Endometrial microvascular endothelial cells (primary cell): Measurements from ENCODE around the gene HTR4. TPM values are rescaled to one million over a fixed set of nuclear protein-coding genes. Genes with fewer than 3 reads are reported as not detected.

Experiments used
- in situ Hi-C: cut with HindIII; loops from 2 replicates; pipeline ENCODE4 v1.10.0; 2017; ENCODE audit warnings: low sequenced_read_pairs, low pct_unique_long_range_greater_than_20kb; ENCODE audit errors: inconsistent ontology term
- total RNA-seq: library from RNA; depleted of rRNA; stranded (reverse); fragments of >200 nt; gene quantifications from one replicate; pipeline ENCODE4 v1.2.3, GENCODE V29; 2015; ENCODE audit errors: inconsistent ontology term

HTR4 gene
- total RNA-seq, 1 donor from 2014 or later = not detected

- in situ Hi-C loops = no loop called here
Measured at GRCh38 chr5:148623101-148623500, 31.2 kb downstream of the HTR4 start.

GRCh38 chr5:148620696-148621095, 33.6 kb downstream of the HTR4 start:
- in situ Hi-C loops = no loop called here

- in situ Hi-C loops = no loop called here
Measured at GRCh38 chr5:148620091-148620490, 34.2 kb downstream of the HTR4 start.

- in situ Hi-C loops = no loop called here
Measured at GRCh38 chr5:148619484-148619883, 34.8 kb downstream of the HTR4 start.

- in situ Hi-C loops = no loop called here
Measured at GRCh38 chr5:148615644-148616275, 38.6 kb downstream of the HTR4 start.

- in situ Hi-C loops = no loop called here
Measured at GRCh38 chr5:148607406-148607805, 46.9 kb downstream of the HTR4 start.

GRCh38 chr5:148606296-148606695, 48.0 kb downstream of the HTR4 start:
- in situ Hi-C loops = no loop called here

GRCh38 chr5:148599187-148599586, 55.1 kb downstream of the HTR4 start:
- in situ Hi-C loops = no loop called here

- in situ Hi-C loops = no loop called here
Measured at GRCh38 chr5:148595697-148596096, 58.6 kb downstream of the HTR4 start.

- in situ Hi-C loops = no loop called here
Measured at GRCh38 chr5:148586796-148587195, 67.5 kb downstream of the HTR4 start.

GRCh38 chr5:148585988-148586387, 68.3 kb downstream of the HTR4 start:
- in situ Hi-C loops = no loop called here

- in situ Hi-C loops = no loop called here
Measured at GRCh38 chr5:148584103-148584502, 70.2 kb downstream of the HTR4 start.

GRCh38 chr5:148583421-148583965, 70.8 kb downstream of the HTR4 start:
- in situ Hi-C loops = no loop called here

GRCh38 chr5:148574167-148574566, 80.2 kb downstream of the HTR4 start:
- in situ Hi-C loops = no loop called here

GRCh38 chr5:148573374-148573773, 81.0 kb downstream of the HTR4 start:
- in situ Hi-C loops = no loop called here

GRCh38 chr5:148569948-148570347, 84.4 kb downstream of the HTR4 start:
- in situ Hi-C loops = no loop called here

- in situ Hi-C loops = no loop called here
Measured at GRCh38 chr5:148565148-148565547, 89.2 kb downstream of the HTR4 start.

GRCh38 chr5:148563021-148563420, 91.3 kb downstream of the HTR4 start:
- in situ Hi-C loops = no loop called here

GRCh38 chr5:148561801-148562311, 92.5 kb downstream of the HTR4 start:
- in situ Hi-C loops = no loop called here

GRCh38 chr5:148559461-148559860, 94.9 kb downstream of the HTR4 start:
- in situ Hi-C loops = no loop called here

- in situ Hi-C loops = no loop called here
Measured at GRCh38 chr5:148558892-148559291, 95.4 kb downstream of the HTR4 start.
